GM10266 (cell line): ENCODE measurements around the gene MEGF6.

Source experiments
- DNase-seq: peaks from one replicate; pipeline ENCODE4 v3.0.0; 2012; ENCODE audit errors: extremely low spot score
- CTCF ChIP-seq: IDR thresholded peaks from 2 replicates; pipeline ENCODE4 v1.5.1; 2012; ENCODE audit warnings: mild to moderate bottlenecking, low read depth; ENCODE audit not compliant: control insufficient read depth, insufficient read depth; ENCODE audit errors: missing control alignments

The MEGF6 gene

GRCh38 chr1:3469849-3470649 is 141.3 kb downstream of the MEGF6 start:
- DNase-seq, result no peak
- TF ChIP-seq CTCF, result no peak

GRCh38 chr1:3469104-3469848 is 142.0 kb downstream of the MEGF6 start:
- TF ChIP-seq CTCF, result no peak
- DNase-seq, result no peak

DNA sequence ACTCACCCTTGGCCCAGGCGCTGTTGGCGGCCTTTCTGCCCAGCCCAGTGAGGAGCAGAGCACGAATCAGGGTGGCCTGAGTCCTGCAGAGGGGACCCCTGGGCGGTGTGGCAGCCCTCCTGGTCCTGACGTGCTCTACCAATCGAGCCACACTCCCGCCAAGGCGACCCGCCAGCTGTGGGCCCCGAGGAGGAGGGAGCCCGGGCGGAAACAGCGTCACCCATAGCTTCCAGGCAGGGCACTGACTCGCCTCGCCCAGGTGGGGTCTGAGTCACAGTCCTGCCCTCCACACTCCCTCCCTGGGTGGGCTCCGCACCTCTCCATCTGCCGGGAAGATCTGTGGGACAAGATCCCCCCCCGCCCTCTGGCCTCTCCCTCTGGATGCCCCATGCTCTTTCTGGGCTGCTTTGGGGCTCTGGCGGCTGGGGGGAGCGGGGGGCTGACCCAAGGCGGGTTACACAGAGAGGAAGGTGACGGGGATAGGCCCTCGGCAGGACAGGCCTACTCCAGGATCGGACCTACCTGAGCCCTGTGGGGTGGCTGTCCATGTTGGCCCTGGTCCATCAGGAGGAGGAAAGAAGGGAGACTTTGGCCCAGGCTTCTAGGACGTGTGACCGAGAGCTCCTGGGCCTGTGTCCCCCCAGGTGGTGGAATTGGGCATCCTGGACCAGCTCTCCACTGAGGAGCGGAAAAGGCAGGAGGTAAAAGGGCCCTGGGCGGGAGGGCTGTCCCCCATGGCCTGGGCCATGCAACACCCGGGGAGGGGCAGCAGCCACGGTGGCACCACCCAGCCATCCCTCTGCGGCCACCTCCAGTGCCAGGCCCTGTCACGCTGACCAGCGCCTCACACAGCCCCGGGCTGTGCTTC is 142.8 kb downstream of the MEGF6 start:
- no peak for TF ChIP-seq CTCF
- no peak for DNase-seq

DNA sequence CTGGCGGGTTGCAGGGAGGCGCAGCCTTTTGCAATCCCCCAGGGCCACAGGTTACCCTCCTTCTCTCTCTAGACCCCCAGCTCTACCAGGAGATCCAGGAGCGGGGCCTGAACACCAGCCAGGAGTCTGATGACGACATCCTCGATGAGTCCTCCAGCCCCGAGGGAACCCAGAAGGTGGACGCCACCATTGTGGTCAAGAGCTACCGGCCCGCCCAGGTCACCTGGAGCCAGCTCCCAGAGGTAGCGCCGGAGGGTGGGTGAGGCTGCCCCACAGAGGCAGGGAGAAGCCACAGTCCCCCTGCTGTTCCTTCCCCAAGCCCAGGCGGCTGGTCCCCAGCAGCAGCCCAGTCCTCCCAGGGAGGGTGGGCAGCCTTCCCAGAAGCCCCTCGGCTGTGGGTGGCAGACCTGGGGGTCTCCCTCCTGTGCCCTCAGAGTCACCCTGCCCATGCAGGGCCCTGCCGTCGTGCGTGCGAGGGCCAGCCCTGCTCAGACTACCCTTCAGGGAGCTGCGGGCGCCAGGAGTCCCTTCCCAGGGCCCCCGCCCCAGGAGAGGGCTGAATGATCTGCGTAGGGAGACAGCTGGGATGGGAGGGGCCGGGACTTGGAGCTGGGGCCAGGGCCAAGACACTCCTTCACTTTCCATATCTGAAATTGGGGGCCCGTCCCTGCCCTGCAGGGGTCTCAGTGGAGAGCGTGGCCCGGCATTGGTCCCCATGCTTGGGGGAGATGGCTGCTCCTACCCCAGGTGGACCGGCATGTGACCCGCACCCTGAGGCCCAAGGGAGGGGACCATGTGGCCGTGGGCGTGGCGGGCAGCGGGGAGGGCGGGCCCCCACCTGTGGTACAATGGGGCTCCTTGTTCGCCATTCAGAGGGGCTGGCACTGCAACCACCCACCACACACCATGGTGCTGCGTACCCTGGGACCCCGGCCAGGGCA is 143.9 kb downstream of the MEGF6 start:
- no peak for TF ChIP-seq CTCF
- DNase-seq, result no peak

GRCh38 chr1:3466366-3467075 is 144.8 kb downstream of the MEGF6 start:
- DNase-seq, result no peak

More at GRCh38 chr1:3466366-3467075, 144.8 kb downstream of the MEGF6 start:
- no peak for TF ChIP-seq CTCF
